C4-2B (cell line): ENCODE measurements around the gene ENTPD8.
A peak's percentile ranks its signal among the peaks of the same experiment; 100 is the strongest.

Source experiments
- H3K27ac ChIP-seq: fragments of 450-650 bp; 2 replicates; pipeline ENCODE4 v1.5.1; 2017
- ZFX ChIP-seq: fragments of 450-650 bp; IDR thresholded peaks from 2 replicates; pipeline ENCODE4 v1.6.1; 2017
- TF ChIP-seq, protein P1 (sequence below): fragments of 450-650 bp; conservative IDR thresholded peaks from 2 replicates; pipeline ENCODE4 v1.5.1; 2017; ENCODE audit warnings: mild to moderate bottlenecking

Gene ENTPD8

DNA sequence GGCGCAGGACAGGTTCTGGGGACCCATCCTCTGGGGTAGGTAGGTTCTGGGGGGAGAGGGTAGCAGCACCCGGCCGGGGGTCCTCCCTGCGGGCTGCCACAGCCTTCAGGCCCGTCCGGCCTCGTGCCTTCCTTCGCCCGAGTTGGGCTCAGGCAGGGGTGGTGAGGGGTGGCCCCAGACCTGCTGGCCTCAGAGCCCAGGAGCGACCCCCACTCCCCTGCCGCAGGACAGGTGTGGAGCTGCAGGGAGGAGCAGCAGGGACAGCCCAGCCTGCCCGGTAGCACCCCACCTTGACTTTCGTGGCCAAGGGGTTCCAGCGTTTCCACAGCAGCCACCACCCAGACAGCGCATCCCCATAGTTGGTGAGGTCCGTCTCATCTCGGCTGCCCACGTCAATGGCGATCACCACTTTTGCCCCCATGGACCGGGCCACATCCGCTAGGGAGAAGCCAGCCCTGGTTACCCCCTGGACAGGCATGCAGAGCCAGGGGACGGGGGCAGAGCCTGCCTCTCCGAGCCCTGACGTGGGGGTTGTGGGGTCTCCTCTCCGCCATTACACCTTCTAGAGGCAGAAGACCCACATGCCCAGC is 21.3 kb upstream of the ENTPD8 start:
- no peak for TF ChIP-seq ZFX
- TF ChIP-seq, protein P1, sequence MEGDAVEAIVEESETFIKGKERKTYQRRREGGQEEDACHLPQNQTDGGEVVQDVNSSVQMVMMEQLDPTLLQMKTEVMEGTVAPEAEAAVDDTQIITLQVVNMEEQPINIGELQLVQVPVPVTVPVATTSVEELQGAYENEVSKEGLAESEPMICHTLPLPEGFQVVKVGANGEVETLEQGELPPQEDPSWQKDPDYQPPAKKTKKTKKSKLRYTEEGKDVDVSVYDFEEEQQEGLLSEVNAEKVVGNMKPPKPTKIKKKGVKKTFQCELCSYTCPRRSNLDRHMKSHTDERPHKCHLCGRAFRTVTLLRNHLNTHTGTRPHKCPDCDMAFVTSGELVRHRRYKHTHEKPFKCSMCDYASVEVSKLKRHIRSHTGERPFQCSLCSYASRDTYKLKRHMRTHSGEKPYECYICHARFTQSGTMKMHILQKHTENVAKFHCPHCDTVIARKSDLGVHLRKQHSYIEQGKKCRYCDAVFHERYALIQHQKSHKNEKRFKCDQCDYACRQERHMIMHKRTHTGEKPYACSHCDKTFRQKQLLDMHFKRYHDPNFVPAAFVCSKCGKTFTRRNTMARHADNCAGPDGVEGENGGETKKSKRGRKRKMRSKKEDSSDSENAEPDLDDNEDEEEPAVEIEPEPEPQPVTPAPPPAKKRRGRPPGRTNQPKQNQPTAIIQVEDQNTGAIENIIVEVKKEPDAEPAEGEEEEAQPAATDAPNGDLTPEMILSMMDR: no peak
- H3K27ac ChIP-seq: no peak overlapping the region

DNA sequence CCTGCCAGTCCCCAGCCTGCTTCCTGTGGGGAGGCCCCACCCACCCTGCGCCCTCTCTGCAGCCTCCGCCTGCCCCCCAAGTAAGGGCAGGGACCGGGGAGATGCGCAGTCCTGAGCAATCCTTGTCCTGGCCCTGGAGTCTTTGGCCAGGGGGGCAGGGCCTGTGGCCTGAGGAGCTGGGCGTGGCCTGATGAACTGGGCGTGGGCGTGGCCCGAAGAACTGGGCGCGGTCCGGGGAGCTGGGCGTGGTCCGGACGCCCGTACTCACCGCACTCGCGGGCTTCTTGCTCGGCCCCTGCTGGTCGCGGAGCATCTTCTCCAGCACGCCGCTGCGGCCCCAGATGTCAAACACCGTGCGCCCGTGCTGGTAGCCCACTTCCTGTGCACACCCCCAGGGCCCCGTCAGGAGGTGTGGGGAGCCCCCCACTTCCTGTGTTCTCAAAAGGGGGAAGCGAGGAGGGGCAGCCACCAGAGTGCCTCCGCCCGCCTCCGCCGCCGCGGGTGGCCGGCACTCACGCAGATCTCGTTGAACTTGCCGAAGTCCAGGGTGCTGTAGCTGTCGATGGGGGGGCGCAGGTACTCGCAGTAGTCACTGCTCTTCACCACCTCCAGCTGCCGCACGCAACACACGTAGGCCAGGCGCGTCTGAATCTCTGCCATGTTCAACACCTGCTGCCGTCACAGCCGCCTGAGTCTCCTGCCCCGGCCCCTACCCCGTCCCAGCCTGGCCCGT is 20.7 kb upstream of the ENTPD8 start:
- H3K27ac ChIP-seq: no peak overlapping the region
- TF ChIP-seq, protein P1: no peak
- TF ChIP-seq ZFX: no peak

DNA sequence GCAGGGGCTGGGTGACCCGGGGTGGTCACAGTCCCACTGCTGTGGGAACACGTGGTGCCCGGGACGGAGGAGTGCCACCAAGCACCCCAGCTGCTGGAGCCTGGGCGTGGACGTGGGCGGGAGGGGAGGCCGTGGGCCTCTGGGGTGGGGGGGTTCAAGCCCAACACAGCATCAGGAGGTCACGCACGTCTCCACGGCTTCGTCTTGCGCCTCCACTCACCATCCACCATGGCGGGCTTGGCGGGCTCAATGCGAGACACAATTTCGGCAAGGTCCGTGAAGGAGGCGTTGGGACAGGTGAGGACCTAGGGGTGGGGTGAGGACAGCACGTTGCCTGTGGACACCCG is 20.1 kb upstream of the ENTPD8 start:
- no peak for TF ChIP-seq ZFX
- TF ChIP-seq, protein P1: no peak
- H3K27ac ChIP-seq: no peak overlapping the region

DNA sequence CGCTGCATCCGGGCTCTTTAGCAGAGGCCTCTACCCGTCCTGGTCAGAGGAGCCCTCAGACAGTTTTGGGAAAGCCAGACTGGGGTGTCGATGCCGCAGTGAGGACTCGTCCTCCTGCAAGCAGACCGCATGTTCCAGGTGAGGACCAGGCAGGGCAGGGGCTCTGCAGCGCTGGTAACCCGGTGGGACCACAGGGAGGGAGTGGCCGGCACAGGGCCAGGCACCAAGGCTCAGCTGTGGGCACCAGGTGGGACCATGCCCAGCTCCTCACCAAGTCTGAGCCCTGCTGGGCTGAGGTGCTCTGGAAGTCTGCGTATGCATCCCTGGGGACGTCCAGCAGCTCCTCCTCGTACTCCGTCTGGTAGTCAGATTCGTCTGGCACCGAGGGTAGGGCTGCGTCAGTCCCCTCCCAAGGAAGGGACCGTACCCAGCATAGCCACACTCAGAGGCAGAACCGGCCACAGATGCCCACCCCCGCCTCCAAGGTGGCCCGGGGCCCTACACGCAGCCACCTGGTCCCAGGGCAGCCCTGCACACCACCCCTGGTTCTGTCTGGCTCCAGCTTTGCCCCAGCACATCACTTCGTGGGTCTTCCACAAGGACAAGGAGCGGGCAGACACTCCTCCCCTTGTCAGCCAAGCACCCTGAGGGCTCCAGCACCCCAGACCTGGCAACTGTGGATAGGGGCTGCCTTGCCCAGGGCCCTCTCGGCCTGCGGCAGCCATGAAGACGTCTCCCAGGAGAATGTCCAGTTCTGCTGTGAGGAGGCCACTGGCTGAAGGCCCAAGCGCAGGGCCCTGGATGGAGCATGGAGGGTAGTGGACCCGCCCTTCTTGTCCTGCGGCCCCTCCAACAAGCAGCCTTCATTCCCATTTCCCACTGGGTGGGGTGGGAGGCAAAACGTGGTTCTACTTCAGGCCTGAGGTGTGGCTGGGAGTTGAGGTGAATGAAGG is 19.5 kb upstream of the ENTPD8 start:
- H3K27ac ChIP-seq: no peak overlapping the region
- no peak for TF ChIP-seq ZFX
- TF ChIP-seq, protein P1: no peak

DNA sequence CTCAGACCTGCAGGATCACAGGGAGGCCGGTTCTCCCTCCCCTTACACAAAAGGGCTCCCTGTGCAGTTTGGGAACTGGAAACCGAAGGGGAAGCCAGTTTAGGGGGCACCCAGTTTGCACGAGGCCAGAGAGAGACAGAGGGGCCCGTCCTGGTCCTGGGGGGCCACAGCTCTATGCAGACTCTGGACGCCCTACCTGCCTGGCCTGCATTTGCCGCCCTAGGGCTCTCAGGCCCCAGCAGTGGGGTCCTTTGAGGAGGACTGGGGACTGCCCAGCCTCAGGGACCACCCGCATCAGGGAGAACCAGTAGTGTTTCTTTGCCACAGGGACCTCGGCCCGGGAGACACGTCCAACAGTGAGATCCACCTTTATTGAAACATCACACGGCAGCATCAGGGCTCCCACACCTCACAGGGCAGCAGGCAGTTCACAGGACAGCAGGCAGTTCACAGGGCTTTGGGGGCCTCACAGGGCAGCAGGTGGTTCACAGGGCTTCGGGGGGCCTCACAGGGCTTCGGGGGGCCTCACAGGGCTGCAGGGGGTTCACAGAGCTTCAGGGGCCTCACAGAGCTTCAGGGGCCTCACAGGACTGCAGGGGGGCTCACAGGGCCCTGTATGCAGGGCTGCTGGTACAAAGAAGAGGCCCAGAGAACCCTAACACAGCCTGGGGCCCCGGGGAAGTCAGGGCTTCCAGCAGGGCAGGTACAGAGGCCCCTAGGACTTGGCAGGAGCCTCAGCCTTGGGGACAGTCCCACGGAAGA is 18.6 kb upstream of the ENTPD8 start:
- TF ChIP-seq ZFX: no peak
- peak overlapping the region; percentile 84 for H3K27ac ChIP-seq

DNA sequence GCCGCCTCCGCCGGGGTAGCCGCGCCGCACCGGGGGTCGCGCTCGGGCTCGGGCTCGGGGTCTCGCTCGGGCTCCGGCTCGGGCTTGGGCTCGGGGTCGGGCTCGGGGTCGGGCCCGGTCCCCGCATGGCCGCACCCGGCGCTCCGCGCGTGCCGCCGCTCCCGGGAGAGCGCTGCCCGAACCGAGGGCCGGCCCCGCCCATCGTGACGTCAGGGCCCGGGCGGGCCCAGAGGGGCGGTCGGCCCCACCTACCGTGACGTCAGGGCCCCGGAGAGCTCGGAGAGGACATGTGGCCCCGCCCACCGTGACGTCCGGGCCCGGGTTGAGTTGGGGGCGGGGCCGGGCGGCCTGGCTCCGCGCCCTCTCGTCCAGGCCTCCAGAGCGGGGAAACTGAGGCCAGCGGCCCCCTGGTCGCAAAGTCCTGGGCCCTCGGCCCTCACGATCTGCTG is 18.0 kb upstream of the ENTPD8 start, which contains the start of gene NSMF:
NSMF (minus strand) TSS at position 183 of the 449 bp plus-strand sequence. CDS start 232 bp downstream, outside the sequence.
- H3K27ac ChIP-seq: peak within 1 kb of the TSS; percentile 84
- TF ChIP-seq, protein P1: no peak
- TF ChIP-seq ZFX: peak; percentile 51; the same call in 1 of the 2 replicates
